H1 (cell line): ENCODE measurements around the gene LRRC4C. TPM values are rescaled to one million over a fixed set of nuclear protein-coding genes. Genes with fewer than 3 reads are reported as not detected.

ENCODE experiments used
- CTCF ChIA-PET: fragments of 300-600 bp; sonication (Branson Sonifier 250); formaldehyde crosslinking; loops from one replicate; lab custom pipeline; 2021; ENCODE audit not compliant: partially characterized antibody; lab: Charles Lee
- POLR2A ChIA-PET: fragments of 300-600 bp; sonication (Branson Sonifier 250); formaldehyde crosslinking; loops from one replicate; lab custom pipeline; 2021; ENCODE audit warnings: inconsistent platforms; ENCODE audit not compliant: partially characterized antibody; lab: Charles Lee
- DNase-seq, 2 experiments: peaks; one replicate each; pipeline versions ENCODE4 v3.0.0 to v3.0.0-alpha.2; 2010 to 2022; ENCODE audit warnings: low spot score in 2 of 2, low read depth in 1 of 2, mixed read lengths in 1 of 2
- FAIRE-seq: peaks from 2 replicates; lab custom pipeline; 2011; peaks lifted over from hg19 to GRCh38; lab: Jason Lieb, UNC
- H2AFZ ChIP-seq: 2 replicates; pipeline ENCODE4 v1.8.1; 2012; ENCODE audit warnings: low read length, inconsistent platforms
- H2AK5ac ChIP-seq: 2 replicates; pipeline ENCODE4 v1.6.1; 2013; ENCODE audit warnings: low read depth, low read length
- H2BK120ac ChIP-seq: replicated peaks from 2 replicates; pipeline ENCODE3; 2013; ENCODE audit warnings: low read depth, low read length, inconsistent platforms
- H2BK12ac ChIP-seq: 2 replicates; pipeline ENCODE4 v1.6.1; 2013; ENCODE audit warnings: low read depth, low read length
- H2BK15ac ChIP-seq: 2 replicates; pipeline ENCODE4 v1.6.1; 2013; ENCODE audit warnings: low read length
- H2BK20ac ChIP-seq: 2 replicates; pipeline ENCODE4 v1.6.1; 2013; ENCODE audit warnings: low read length
- H2BK5ac ChIP-seq: 2 replicates; pipeline ENCODE4 v1.6.1; 2013; ENCODE audit warnings: low read depth, low read length
- H3K14ac ChIP-seq: 2 replicates; pipeline ENCODE4 v1.6.1; 2013; ENCODE audit warnings: inconsistent platforms; ENCODE audit not compliant: insufficient read length
- H3K18ac ChIP-seq: 2 replicates; pipeline ENCODE4 v1.6.1; 2013; ENCODE audit warnings: low read length; ENCODE audit errors: extremely low read depth
- H3K23ac ChIP-seq: 2 replicates; pipeline ENCODE4 v1.6.1; 2013; ENCODE audit warnings: inconsistent platforms; ENCODE audit not compliant: insufficient read length
- H3K23me2 ChIP-seq: 2 replicates; pipeline ENCODE4 v1.6.1; 2013; ENCODE audit warnings: low read depth, low read length
- H3K27ac ChIP-seq: 2 replicates; pipeline ENCODE4 v1.6.1; 2011; ENCODE audit warnings: low read depth, low read length, inconsistent platforms
- H3K27me3 ChIP-seq, 4 experiments: replicated peaks in 1 of 4; 1 replicate in 1 of 4; 2 replicates in 3 of 4; pipeline versions ENCODE4 v1.6.1 to v1.8.1; 2011 to 2013; ENCODE audit warnings: low read length in 3 of 4, mild to moderate bottlenecking in 3 of 4, inconsistent platforms in 2 of 4, mixed read lengths in 2 of 4, moderate library complexity in 1 of 4; ENCODE audit not compliant: control insufficient read depth in 3 of 4, insufficient read depth in 3 of 4; ENCODE audit errors: extremely low read depth in 1 of 4
- H3K36me3 ChIP-seq, 4 experiments: 2 replicates each; pipeline versions ENCODE4 v1.6.1 to v1.8.1; 2011 to 2013; ENCODE audit warnings: mild to moderate bottlenecking in 4 of 4, low read length in 3 of 4, moderate library complexity in 2 of 4, control low read depth in 1 of 4, inconsistent platforms in 1 of 4; ENCODE audit not compliant: insufficient read depth in 4 of 4, control insufficient read depth in 2 of 4
- H3K4ac ChIP-seq: replicated peaks from 2 replicates; pipeline ENCODE3; 2013; ENCODE audit warnings: low read length, low read depth, mixed read lengths, inconsistent platforms; ENCODE audit not compliant: insufficient read length
- H3K4me1 ChIP-seq, 4 experiments: replicated peaks in 1 of 4; 1 replicate in 1 of 4; 2 replicates in 3 of 4; pipeline versions ENCODE4 v1.6.1 to v1.8.1; 2011 to 2013; ENCODE audit warnings: low read length in 3 of 4, inconsistent platforms in 2 of 4, mixed read lengths in 1 of 4; ENCODE audit not compliant: insufficient read depth in 4 of 4, control insufficient read depth in 3 of 4
- H3K4me2 ChIP-seq, 2 experiments: 2 replicates each; pipeline versions ENCODE4 v1.6.1 to v1.8.1; 2011 to 2013; ENCODE audit warnings: low read depth in 2 of 2, low read length in 2 of 2, control low read depth in 1 of 2, inconsistent platforms in 1 of 2, mild to moderate bottlenecking in 1 of 2; ENCODE audit not compliant: insufficient read depth in 1 of 2
- H3K4me3 ChIP-seq, 4 experiments: fragments of 200-600, 300-600 bp in 1 of 4; sonication (generic), shearing (Covaris generic), sonication (Bioruptor Twin) in 1 of 4; 2 replicates each; pipeline versions ENCODE4 v1.5.1 to v1.8.1; 2011 to 2016; ENCODE audit warnings: low read length in 4 of 4, low read depth in 3 of 4, control low read depth in 2 of 4, inconsistent platforms in 2 of 4, mild to moderate bottlenecking in 2 of 4, mixed read lengths in 1 of 4, moderate library complexity in 1 of 4; ENCODE audit not compliant: insufficient read depth in 2 of 4; ENCODE audit errors: extremely low read depth in 1 of 4
- H3K56ac ChIP-seq: replicated peaks from 2 replicates; pipeline ENCODE3; 2013; ENCODE audit warnings: low read depth, mild to moderate bottlenecking, mixed read lengths, low read length, inconsistent platforms; ENCODE audit not compliant: insufficient read length
- H3K79me1 ChIP-seq: 2 replicates; pipeline ENCODE4 v1.6.1; 2013; ENCODE audit warnings: low read depth, low read length, control low read depth
- H3K79me2 ChIP-seq, 2 experiments: 2 replicates each; pipeline versions ENCODE4 v1.6.1 to v1.8.1; 2012 to 2013; ENCODE audit warnings: low read length in 2 of 2, mild to moderate bottlenecking in 2 of 2, inconsistent platforms in 1 of 2; ENCODE audit not compliant: insufficient read depth in 2 of 2, control insufficient read depth in 1 of 2
- H3K9ac ChIP-seq, 4 experiments: replicated peaks in 1 of 4; 1 replicate in 1 of 4; 2 replicates in 3 of 4; pipeline versions ENCODE4 v1.6.1 to v1.8.1; 2011 to 2013; ENCODE audit warnings: low read depth in 3 of 4, low read length in 3 of 4, control low read depth in 2 of 4, mild to moderate bottlenecking in 2 of 4, moderate library complexity in 2 of 4, inconsistent platforms in 1 of 4; ENCODE audit errors: extremely low read depth in 1 of 4
- H3K9me3 ChIP-seq, 2 experiments: 2 replicates each; pipeline versions ENCODE4 v1.6.1 to v1.8.1; 2012 to 2013; ENCODE audit warnings: mild to moderate bottlenecking in 2 of 2, moderate library complexity in 2 of 2, control low read depth in 1 of 2, inconsistent platforms in 1 of 2, low read depth in 1 of 2, low read length in 1 of 2, mixed read lengths in 1 of 2; ENCODE audit not compliant: insufficient read depth in 2 of 2
- H4K20me1 ChIP-seq, 2 experiments: replicated peaks in 1 of 2; 2 replicates each; pipeline versions ENCODE3 to v1.8.1; 2011 to 2013; ENCODE audit warnings: inconsistent platforms in 2 of 2, low read length in 2 of 2, mild to moderate bottlenecking in 1 of 2; ENCODE audit not compliant: insufficient read depth in 2 of 2, control insufficient read depth in 1 of 2
- H4K5ac ChIP-seq: 2 replicates; pipeline ENCODE4 v1.6.1; 2013; ENCODE audit warnings: low read length, low read depth, mixed read lengths, inconsistent platforms; ENCODE audit not compliant: insufficient read length
- H4K8ac ChIP-seq: 2 replicates; pipeline ENCODE4 v1.8.0; 2013; ENCODE audit warnings: mild to moderate bottlenecking, moderate library complexity, low read length, inconsistent platforms; ENCODE audit not compliant: insufficient read depth; ENCODE audit errors: extremely low read depth
- H4K91ac ChIP-seq: replicated peaks from 2 replicates; pipeline ENCODE3; 2013; ENCODE audit warnings: low read length, mixed read lengths, inconsistent platforms; ENCODE audit not compliant: insufficient read length
- BCL11A ChIP-seq, 2 experiments: IDR thresholded peaks; one replicate each; pipeline ENCODE4 v1.6.1; 2011; ENCODE audit warnings: low read depth in 2 of 2, low read length in 2 of 2, mild to moderate bottlenecking in 2 of 2
- PHF8 ChIP-seq: fragments of 200-600 bp; sonication (generic); conservative IDR thresholded peaks from 2 replicates; pipeline ENCODE4 v1.7.1; 2012; ENCODE audit warnings: low read depth, mild to moderate bottlenecking, inconsistent platforms, low read length, moderate library complexity
- POLR2AphosphoS5 ChIP-seq: IDR thresholded peaks from 2 replicates; pipeline ENCODE4 v1.6.1; 2011; ENCODE audit warnings: low read depth, low read length
- SP4 ChIP-seq: IDR thresholded peaks from 2 replicates; pipeline ENCODE4 v1.6.1; 2012; ENCODE audit warnings: low read length, inconsistent platforms
- TCF12 ChIP-seq: IDR thresholded peaks from 2 replicates; pipeline ENCODE4 v1.6.1; 2011; ENCODE audit warnings: low read depth, mild to moderate bottlenecking, low read length
- YY1 ChIP-seq: IDR thresholded peaks from 2 replicates; pipeline ENCODE4 v1.6.1; 2011; ENCODE audit warnings: low read depth, mild to moderate bottlenecking, low read length
- WGBS, 2 experiments: shearing (Covaris generic) in 1 of 2; methylation state at CpG; one replicate each; pipeline versions ENCODE4 v1.1.6 to v1.1.7; 2013 to 2015; ENCODE audit warnings: low lambda C conversion rate in 2 of 2, mixed read lengths in 2 of 2, inconsistent platforms in 1 of 2, low coverage in 1 of 2, missing lambda C conversion rate in 1 of 2; ENCODE audit not compliant: insufficient replicate concordance in 2 of 2, insufficient coverage in 1 of 2, insufficient read length in 1 of 2; ENCODE audit errors: extremely low coverage in 1 of 2, missing lambda C conversion rate in 1 of 2; 5-methylcytosine and 5-hydroxymethylcytosine counted together
- polyA plus RNA-seq, 7 experiments: library from polyadenylated mRNA; depleted of rRNA in 3 of 7; stranded (reverse) in 5 of 7; unstranded in 2 of 7; fragments of >200 nt in 5 of 7; fragments of 200-250 nt in 2 of 7; gene quantifications; 1 replicate in 5 of 7; 2 replicates in 1 of 7; 4 replicates in 1 of 7; pipeline versions ENCODE4 v1.2.1 to v1.2.3, GENCODE V29; 2011 to 2013; ENCODE audit warnings: missing spikeins in 2 of 7, mixed read lengths in 2 of 7
- total RNA-seq: library from RNA; stranded (reverse); fragmentation: NEBNext Ultra II Directional; extraction: Animal tissue kit (Norgen Biotek cat#: 25700); gene quantifications from 2 replicates; pipeline ENCODE4 v1.2.1, GENCODE V29; 2021

The LRRC4C gene
- total and polyA plus RNA-seq, 2 of the 8 experiments (the other 6 are each of a cell fraction or from before 2014, with no cell fraction given) = 0.23 to 2.2 TPM

DNA sequence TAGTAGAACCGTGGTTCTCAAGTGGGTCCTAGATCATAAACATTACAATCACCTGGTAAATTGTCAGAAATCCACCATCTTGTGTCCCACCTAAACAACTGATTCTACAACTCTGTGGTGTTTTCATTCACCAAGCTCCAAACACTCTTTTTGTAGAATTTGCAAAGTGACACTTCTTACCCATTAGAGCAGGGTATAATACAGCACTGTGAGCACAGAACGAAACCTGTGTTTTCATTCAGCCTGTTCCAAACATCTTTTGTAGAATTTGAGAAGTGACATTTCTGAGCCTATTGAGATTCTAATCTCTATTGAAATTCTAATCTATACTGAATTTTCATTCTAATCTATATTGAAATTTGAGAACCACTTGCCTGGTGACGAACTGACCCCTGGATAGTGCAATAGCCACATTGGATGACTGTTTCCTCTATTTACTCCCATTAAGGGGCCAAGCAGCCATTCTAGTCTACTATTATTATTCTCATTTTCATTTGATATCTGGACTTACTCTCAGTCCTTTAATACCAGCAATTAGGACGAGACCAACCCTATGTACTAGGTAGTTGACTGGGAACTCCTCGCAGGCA lies 616.6 kb downstream of the LRRC4C start:
- H3K36me3 ChIP-seq = no peaks in the 10 kb centered on the region
- H2BK120ac ChIP-seq = no peak overlapping the region
- no peak overlapping the region for H3K14ac ChIP-seq
- FAIRE-seq = no peak
- no peak overlapping the region for H2BK20ac ChIP-seq
- H3K4me1 ChIP-seq = peaks cover 0 to 10% (median 5%) of the 10 kb centered on the region in 4 experiments; a peak in 4 of 7 replicates
- no peak overlapping the region for H2BK12ac ChIP-seq
- WGBS, 2 experiments = 67% methylated on average over 5 of the region's 5 CpGs; no CpG with 5 or more reads in 1 of the 2 experiments
- CTCF ChIA-PET = interaction anchor here (1.8 kb wide), 1 partner anchor 358 kb away, joined by 7 read pairs; no protein-coding TSS in a partner anchor
- H2AK5ac ChIP-seq = no peak overlapping the region
- no peak overlapping the region for H2BK15ac ChIP-seq
- H4K8ac ChIP-seq = no peak overlapping the region
- peak overlapping the region in 1 of 4 experiments; percentile 14; a peak in 1 of 8 replicates for H3K4me3 ChIP-seq
- peak overlapping the region; percentile 1 to 16; a peak in 3 of 4 replicates for H3K4me2 ChIP-seq
- H3K23ac ChIP-seq = no peak overlapping the region
- POLR2A ChIA-PET = no interaction called here
- no peak for DNase-seq
- no peak overlapping the region for H3K56ac ChIP-seq
- H3K79me2 ChIP-seq = no peaks in the 10 kb centered on the region
- no peaks in the 10 kb centered on the region for H3K23me2 ChIP-seq
- no peak overlapping the region for H2AFZ ChIP-seq
- no peaks in the 10 kb centered on the region for H3K9me3 ChIP-seq
- no peak overlapping the region for H4K91ac ChIP-seq
- H3K27ac ChIP-seq = no peak overlapping the region
- no peaks in the 10 kb centered on the region for H3K27me3 ChIP-seq
- no peaks in the 10 kb centered on the region for H4K20me1 ChIP-seq
- no peaks in the 10 kb centered on the region for H3K79me1 ChIP-seq
- no peak overlapping the region for H3K18ac ChIP-seq
- H3K4ac ChIP-seq = no peak overlapping the region
- no peak overlapping the region for H4K5ac ChIP-seq
- H2BK5ac ChIP-seq = no peak overlapping the region
- H3K9ac ChIP-seq = no peak overlapping the region
- TF ChIP-seq TCF12 (no peak), SP4 (no peak), POLR2AphosphoS5 (no peak), YY1 (no peak), PHF8 (no peak), BCL11A (IDR thresholded peaks at IDR 0.05; ENCODE audit: low read depth in 2 of 2, low read length in 2 of 2) (no peak)
